Ascending aorta (tissue), 2 donors: ENCODE measurements around the gene TTLL5. TPM values are rescaled to one million over a fixed set of nuclear protein-coding genes. Genes with fewer than 3 reads are reported as not detected.

Experiments
- DNase-seq, 2 donors: peaks; one replicate each; pipeline ENCODE4 v3.0.0-alpha.2; 2019; ENCODE audit warnings: low spot score in 2 of 2
- H3K27ac ChIP-seq, 2 donors: fragments of 200-600 bp; sonication (generic); one replicate each; pipeline ENCODE4 v1.5.1; 2016 to 2017; ENCODE audit warnings: mild to moderate bottlenecking in 1 of 2
- H3K27me3 ChIP-seq: fragments of 200-600 bp; sonication (generic); one replicate; pipeline ENCODE4 v1.5.1; 2017
- H3K36me3 ChIP-seq, 2 donors: fragments of 200-600 bp; sonication (generic); one replicate each; pipeline ENCODE4 v1.5.1; 2016
- H3K4me1 ChIP-seq, 2 donors: fragments of 200-600 bp; sonication (generic); one replicate each; pipeline ENCODE4 v1.5.1; 2016 to 2017; ENCODE audit warnings: mild to moderate bottlenecking in 1 of 2
- H3K4me3 ChIP-seq, 2 donors: fragments of 200-600 bp; sonication (generic); one replicate each; pipeline ENCODE4 v1.5.1; 2016 to 2017; ENCODE audit warnings: mild to moderate bottlenecking in 1 of 2
- H3K9me3 ChIP-seq, 2 donors: fragments of 200-600 bp; sonication (generic); one replicate each; pipeline ENCODE4 v1.5.1; 2016
- CTCF ChIP-seq, 3 experiments: fragments of 200-600 bp in 2 of 3; fragments of 450-650 bp in 1 of 3; sonication (generic) in 2 of 3; IDR thresholded peaks; one replicate each; pipeline ENCODE4 v1.5.1; 2016 to 2019; ENCODE audit warnings: antibody characterized with exemption in 3 of 3, mild to moderate bottlenecking in 1 of 3, moderate library complexity in 1 of 3
- intact Hi-C: fragments of 100-400 bp; cut with DNase I; formaldehyde crosslinking; loops from one replicate; pipeline ENCODE4 v1.15.1; 2023
- total RNA-seq: library from RNA; depleted of rRNA; stranded (reverse); fragments of >200 nt; gene quantifications from one replicate; pipeline ENCODE4 v1.1.0, GENCODE V29; 2016

The TTLL5 gene
- total RNA-seq, 1 donor from 2014 or later = 43.1 TPM

- DNase-seq = no peak
- Histone ChIP-seq H3K36me3 (no peaks in the 10 kb centered on the region), H3K9me3 (no peaks in the 10 kb centered on the region), H3K27ac (no peak overlapping the region), H3K27me3 (no peaks in the 10 kb centered on the region), H3K4me1 (no peaks in the 10 kb centered on the region), H3K4me3 (no peak overlapping the region)
- intact Hi-C loops = no loop called here
- no peak for TF ChIP-seq CTCF (IDR thresholded peaks at IDR 0.05)
Measured at GRCh38 chr14:75625034-75625433, 36.0 kb upstream of the TTLL5 start.

GRCh38 chr14:75626396-75626795 lies 34.6 kb upstream of the TTLL5 start:
- intact Hi-C loops = no loop called here
- TF ChIP-seq CTCF (IDR thresholded peaks at IDR 0.05) = no peak

GRCh38 chr14:75626863-75627262 lies 34.2 kb upstream of the TTLL5 start:
- intact Hi-C loops = no loop called here
- H3K4me1 ChIP-seq = no peaks in the 10 kb centered on the region
- no peak overlapping the region for H3K27ac ChIP-seq
- H3K36me3 ChIP-seq = no peaks in the 10 kb centered on the region
- no peaks in the 10 kb centered on the region for H3K9me3 ChIP-seq
- H3K27me3 ChIP-seq = no peaks in the 10 kb centered on the region
- H3K4me3 ChIP-seq = no peak overlapping the region
- no peak for DNase-seq
- no peak for TF ChIP-seq CTCF (IDR thresholded peaks at IDR 0.05)

More at GRCh38 chr14:75626396-75626795, 34.6 kb upstream of the TTLL5 start:
- DNase-seq = no peak
- Histone ChIP-seq H3K27ac (no peak overlapping the region), H3K9me3 (no peaks in the 10 kb centered on the region), H3K36me3 (no peaks in the 10 kb centered on the region), H3K4me3 (no peak overlapping the region), H3K4me1 (no peaks in the 10 kb centered on the region), H3K27me3 (no peaks in the 10 kb centered on the region)

- no peaks in the 10 kb centered on the region for H3K27me3 ChIP-seq
- H3K36me3 ChIP-seq = no peaks in the 10 kb centered on the region
- TF ChIP-seq CTCF (IDR thresholded peaks at IDR 0.05) = no peak
- DNase-seq = no peak
- intact Hi-C loops = no loop called here
- no peak overlapping the region for H3K4me3 ChIP-seq
- H3K9me3 ChIP-seq = no peaks in the 10 kb centered on the region
- no peaks in the 10 kb centered on the region for H3K4me1 ChIP-seq
- H3K27ac ChIP-seq = no peak overlapping the region
Measured at GRCh38 chr14:75627406-75627805, 33.6 kb upstream of the TTLL5 start.

GRCh38 chr14:75628816-75629215 lies 32.2 kb upstream of the TTLL5 start:
- no peak overlapping the region for H3K27ac ChIP-seq
- intact Hi-C loops = no loop called here
- no peak for TF ChIP-seq CTCF (IDR thresholded peaks at IDR 0.05)

More at GRCh38 chr14:75628816-75629215, 32.2 kb upstream of the TTLL5 start:
- Histone ChIP-seq H3K9me3 (no peaks in the 10 kb centered on the region), H3K27me3 (no peaks in the 10 kb centered on the region), H3K4me3 (no peak overlapping the region), H3K4me1 (no peaks in the 10 kb centered on the region), H3K36me3 (no peaks in the 10 kb centered on the region)
- DNase-seq = no peak
